Stimulated activated CD8-positive, alpha-beta memory T cell treated with anti-CD3 and anti-CD28 coated beads, Interleukin-7, amount 100 ng/mL, for 24 hours (primary cell): ENCODE results near the gene REG3A.

ENCODE experiments used
- DNase-seq: peaks from one replicate; pipeline ENCODE4 v3.0.0-alpha.2; 2020; ENCODE audit warnings: low read depth

Gene REG3A

DNA sequence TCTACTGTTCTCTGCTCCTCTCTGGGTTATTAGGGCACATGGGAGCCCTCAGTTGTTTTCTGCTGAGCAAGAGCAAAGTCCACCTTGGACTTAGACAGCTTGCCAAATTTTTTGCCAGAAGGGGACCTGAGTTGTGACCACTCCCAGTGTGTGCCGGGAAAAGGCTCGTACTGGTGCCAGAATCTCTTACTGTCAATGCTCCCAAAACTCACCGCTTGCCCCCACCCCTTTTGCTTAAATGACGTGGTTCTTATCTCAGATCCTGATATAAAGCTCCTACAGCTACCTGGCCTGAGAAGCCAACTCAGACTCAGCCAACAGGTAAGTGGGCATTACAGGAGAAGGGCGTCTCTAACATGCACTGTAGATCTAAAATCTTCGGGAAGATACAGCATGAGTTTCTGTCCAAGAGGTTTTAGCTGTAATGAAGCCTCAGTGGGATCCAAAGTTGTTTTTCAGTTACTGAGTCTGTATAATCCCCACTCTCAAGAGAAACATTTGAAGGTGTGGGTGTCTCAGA is 39.3 kb downstream of the REG3A start, which contains the start of gene REG1A:
TSS of gene REG1A (plus strand) at position 295 of the 520 bp plus-strand sequence. CDS start 374 bp downstream, outside the sequence.
- DNase-seq = no peak

DNA sequence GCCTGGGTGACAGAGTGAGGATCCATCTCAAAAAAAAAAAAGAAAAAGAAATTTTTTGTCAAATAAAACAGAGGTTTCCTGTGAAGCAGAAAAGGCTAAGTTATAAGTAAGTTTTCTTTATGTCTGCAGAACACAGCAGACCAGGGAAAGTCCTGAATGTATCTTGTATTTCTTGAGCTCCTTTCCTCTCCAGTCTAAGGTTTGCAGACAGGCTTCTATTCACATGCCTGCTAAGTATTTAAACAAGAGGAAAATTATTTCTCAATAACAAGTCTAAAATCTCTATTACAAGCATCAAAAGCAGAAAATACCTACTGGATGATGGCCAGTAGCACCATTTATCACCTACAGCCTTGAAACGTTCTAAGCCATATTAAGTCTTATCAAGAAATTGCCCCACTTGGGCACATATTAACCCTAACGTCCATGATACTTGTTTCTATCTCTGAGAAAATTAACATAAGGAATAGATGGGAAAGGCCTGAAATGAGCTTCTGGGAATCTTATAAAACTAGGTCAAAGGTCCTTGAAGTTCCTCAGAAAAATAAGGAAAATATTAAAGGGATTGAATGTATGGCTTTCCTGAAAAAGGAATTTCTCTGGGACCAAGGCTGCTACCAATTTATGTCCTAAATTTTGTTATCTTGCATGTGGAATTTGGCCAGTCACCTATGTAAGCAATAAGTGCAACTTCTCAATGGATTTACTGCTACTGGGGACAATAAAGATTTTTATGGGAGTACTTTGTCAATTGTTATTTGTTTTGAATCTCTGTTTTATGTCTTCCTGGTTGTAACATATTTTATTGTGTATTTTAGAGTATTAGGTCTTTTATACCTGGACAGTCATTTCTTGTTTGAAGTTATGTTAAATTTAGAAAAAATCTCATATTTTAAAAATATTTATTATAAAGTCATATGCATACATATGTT is 42.3 kb downstream of the REG3A start:
- no peak for DNase-seq

GRCh38 chr2:79114797-79115494 is 44.6 kb downstream of the REG3A start:
- no peak for DNase-seq

DNA sequence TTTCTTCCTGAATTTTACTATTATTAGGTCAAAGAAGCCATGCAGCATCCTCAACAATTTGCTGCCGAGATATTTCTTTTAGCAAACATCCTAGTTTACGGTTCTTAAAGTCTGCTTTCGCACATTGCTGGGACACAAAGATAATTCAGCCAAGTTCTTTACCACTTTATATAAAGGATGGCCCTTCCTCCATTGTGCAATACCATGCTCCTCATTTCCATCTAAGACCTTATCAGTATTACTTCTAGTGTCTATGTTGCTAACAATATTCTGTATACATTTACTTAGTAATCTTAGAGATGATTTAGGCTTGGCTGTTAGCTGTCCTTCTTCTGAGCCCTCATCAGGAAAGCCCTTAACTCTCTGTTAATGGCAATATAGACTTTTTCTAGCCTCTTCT is 47.3 kb downstream of the REG3A start:
- DNase-seq = no peak
